Suppressor macrophage treated with lipopolysaccharide for 1 hour (primary cell): ENCODE results near the gene SERTM1.

Source experiments
- DNase-seq, 3 donors: peaks; one replicate each; pipeline ENCODE4 v3.0.0-alpha.2; 2020 to 2022

Gene SERTM1

GRCh38 chr13:36712290-36712689 is 38.5 kb downstream of the SERTM1 start:
- DNase-seq: no peak

GRCh38 chr13:36712770-36713169 is 39.0 kb downstream of the SERTM1 start:
- DNase-seq: no peak

GRCh38 chr13:36713887-36714286 is 40.1 kb downstream of the SERTM1 start:
- peak; percentile 6 to 42 (median 29) for DNase-seq

GRCh38 chr13:36715841-36716240 is 42.0 kb downstream of the SERTM1 start:
- no peak for DNase-seq

GRCh38 chr13:36717017-36717416 is 43.2 kb downstream of the SERTM1 start:
- DNase-seq: no peak

GRCh38 chr13:36717966-36718545 is 44.2 kb downstream of the SERTM1 start:
- DNase-seq: no peak

GRCh38 chr13:36718686-36719085 is 44.9 kb downstream of the SERTM1 start:
- DNase-seq: no peak

GRCh38 chr13:36724141-36724540 is 50.3 kb downstream of the SERTM1 start:
- DNase-seq: no peak

GRCh38 chr13:36725936-36726335 is 52.1 kb downstream of the SERTM1 start:
- DNase-seq: no peak

- DNase-seq: no peak
Measured at GRCh38 chr13:36728006-36728405, 54.2 kb downstream of the SERTM1 start.

- peak; percentile 69 to 86 (median 80) for DNase-seq
Measured at GRCh38 chr13:36736119-36736726, 62.4 kb downstream of the SERTM1 start.

- DNase-seq: no peak
Measured at GRCh38 chr13:36737524-36738083, 63.8 kb downstream of the SERTM1 start.

- DNase-seq: no peak
Measured at GRCh38 chr13:36745436-36745835, 71.6 kb downstream of the SERTM1 start.

- no peak for DNase-seq
Measured at GRCh38 chr13:36746051-36746450, 72.2 kb downstream of the SERTM1 start.
